Right atrium auricular region (tissue), 2 donors: ENCODE measurements around the gene RNF220. TPM values are rescaled to one million over a fixed set of nuclear protein-coding genes. Genes with fewer than 3 reads are reported as not detected.

Experiments used
- DNase-seq: peaks from one replicate; pipeline ENCODE4 v3.0.0-alpha.2; 2019; ENCODE audit warnings: low spot score
- H3K27ac ChIP-seq, 2 donors: fragments of 200-600 bp; sonication (generic); 1 replicate in 1 of 2; 2 replicates in 1 of 2; pipeline ENCODE4 v1.5.1; 2016 to 2019
- H3K27me3 ChIP-seq, 2 donors: fragments of 200-600 bp; sonication (generic); one replicate each; pipeline versions ENCODE4 v1.5.1 to v1.6.0; 2017 to 2019
- H3K36me3 ChIP-seq: fragments of 200-600 bp; sonication (generic); one replicate; pipeline ENCODE4 v1.5.1; 2016
- H3K4me1 ChIP-seq, 2 donors: fragments of 200-600 bp; sonication (generic); one replicate each; pipeline versions ENCODE4 v1.5.1 to v1.6.0; 2017 to 2019
- H3K4me3 ChIP-seq, 2 donors: fragments of 200-600 bp; sonication (generic); 1 replicate in 1 of 2; 2 replicates in 1 of 2; pipeline ENCODE4 v1.5.1; 2017 to 2019; ENCODE audit warnings: mild to moderate bottlenecking in 1 of 2, moderate library complexity in 1 of 2
- H3K9me3 ChIP-seq, 2 donors: fragments of 200-600 bp; sonication (generic); one replicate each; pipeline ENCODE4 v1.5.1; 2019
- total RNA-seq, 2 donors: library from RNA; depleted of rRNA; stranded (reverse); fragments of >200 nt; gene quantifications; one replicate each; pipeline ENCODE4 v1.1.0, GENCODE V29; 2016
- TF ChIP-seq, protein P1 (sequence below), 2 donors: fragments of 200-600 bp; sonication (generic); IDR thresholded peaks; one replicate each; pipeline ENCODE4 v1.5.1; 2019; ENCODE audit warnings: antibody characterized with exemption in 2 of 2

RNF220 gene
- total RNA-seq, 2 donors from 2014 or later: 76.1 to 91.6 TPM

DNA sequence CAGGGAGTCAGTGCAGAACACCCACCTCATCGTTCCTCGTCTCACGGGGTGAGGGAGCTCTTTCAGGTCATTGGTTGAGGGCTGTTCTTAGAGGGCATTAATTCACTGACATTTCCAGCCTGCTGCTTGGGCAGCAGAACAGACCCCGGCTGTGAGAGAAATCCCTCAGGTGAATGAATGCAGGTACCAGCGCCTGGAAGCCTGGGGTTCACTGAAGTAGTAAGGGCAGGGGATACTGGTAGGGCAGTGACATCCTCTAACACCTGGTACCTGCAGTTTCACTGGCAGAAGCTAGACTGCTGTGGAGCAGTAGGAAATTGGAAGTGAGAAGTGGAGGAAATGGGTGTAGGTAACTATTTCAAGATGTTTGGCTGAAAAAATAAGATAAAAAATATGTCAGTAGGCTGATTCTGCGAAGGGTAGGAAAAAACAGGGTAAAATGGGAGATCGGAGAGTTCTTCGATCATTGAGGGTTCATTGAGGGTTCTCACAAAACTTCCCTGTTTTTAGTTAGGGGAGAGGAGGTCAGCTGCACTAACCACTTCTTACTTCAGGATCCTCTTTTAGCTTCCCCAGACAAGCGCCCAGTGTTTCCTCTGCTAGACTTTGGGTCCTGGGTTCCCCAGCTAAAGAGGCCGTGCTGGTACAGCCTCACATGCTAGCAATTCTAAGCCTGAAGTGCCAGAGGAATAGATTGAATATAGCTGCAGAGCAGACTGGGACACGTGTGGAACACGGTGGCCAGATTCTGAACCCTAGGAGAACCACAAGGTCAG is 55.2 kb downstream of the RNF220 start:
- Histone ChIP-seq H3K9me3 (peaks cover 0 to 8% of the 10 kb centered on the region in 2 donors), H3K4me3 (no peak overlapping the region), H3K36me3 (no peaks in the 10 kb centered on the region), H3K27ac (no peak overlapping the region), H3K27me3 (no peaks in the 10 kb centered on the region), H3K4me1 (no peaks in the 10 kb centered on the region)
- no peak for DNase-seq
- TF ChIP-seq, protein P1, sequence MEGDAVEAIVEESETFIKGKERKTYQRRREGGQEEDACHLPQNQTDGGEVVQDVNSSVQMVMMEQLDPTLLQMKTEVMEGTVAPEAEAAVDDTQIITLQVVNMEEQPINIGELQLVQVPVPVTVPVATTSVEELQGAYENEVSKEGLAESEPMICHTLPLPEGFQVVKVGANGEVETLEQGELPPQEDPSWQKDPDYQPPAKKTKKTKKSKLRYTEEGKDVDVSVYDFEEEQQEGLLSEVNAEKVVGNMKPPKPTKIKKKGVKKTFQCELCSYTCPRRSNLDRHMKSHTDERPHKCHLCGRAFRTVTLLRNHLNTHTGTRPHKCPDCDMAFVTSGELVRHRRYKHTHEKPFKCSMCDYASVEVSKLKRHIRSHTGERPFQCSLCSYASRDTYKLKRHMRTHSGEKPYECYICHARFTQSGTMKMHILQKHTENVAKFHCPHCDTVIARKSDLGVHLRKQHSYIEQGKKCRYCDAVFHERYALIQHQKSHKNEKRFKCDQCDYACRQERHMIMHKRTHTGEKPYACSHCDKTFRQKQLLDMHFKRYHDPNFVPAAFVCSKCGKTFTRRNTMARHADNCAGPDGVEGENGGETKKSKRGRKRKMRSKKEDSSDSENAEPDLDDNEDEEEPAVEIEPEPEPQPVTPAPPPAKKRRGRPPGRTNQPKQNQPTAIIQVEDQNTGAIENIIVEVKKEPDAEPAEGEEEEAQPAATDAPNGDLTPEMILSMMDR (IDR thresholded peaks at IDR 0.05): no peak

DNA sequence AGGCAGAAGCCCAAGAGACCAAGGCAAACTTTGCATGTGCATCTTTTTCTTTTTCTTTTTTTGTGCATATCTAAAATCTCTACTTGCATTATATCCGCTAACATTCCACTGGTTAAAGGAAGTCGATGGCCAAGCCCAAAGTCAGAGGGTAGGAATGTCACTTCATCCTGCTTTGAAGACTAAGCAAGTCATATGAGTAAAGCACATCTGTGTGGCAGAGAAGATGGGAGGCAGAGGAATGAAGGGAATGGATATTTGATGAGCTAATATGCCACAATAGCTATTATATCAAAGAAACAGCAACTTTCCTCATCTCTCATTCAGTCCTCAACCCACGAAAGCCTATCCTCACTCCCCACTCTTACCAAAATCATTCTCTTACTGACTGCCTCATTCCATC is 59.3 kb downstream of the RNF220 start:
- Histone ChIP-seq H3K4me3 (no peak overlapping the region), H3K27me3 (no peaks in the 10 kb centered on the region), H3K9me3 (peaks cover 0 to 8% of the 10 kb centered on the region in 2 donors), H3K4me1 (no peaks in the 10 kb centered on the region), H3K27ac (no peak overlapping the region), H3K36me3 (no peaks in the 10 kb centered on the region)
- TF ChIP-seq, protein P1 (IDR thresholded peaks at IDR 0.05): no peak
- DNase-seq: no peak

DNA sequence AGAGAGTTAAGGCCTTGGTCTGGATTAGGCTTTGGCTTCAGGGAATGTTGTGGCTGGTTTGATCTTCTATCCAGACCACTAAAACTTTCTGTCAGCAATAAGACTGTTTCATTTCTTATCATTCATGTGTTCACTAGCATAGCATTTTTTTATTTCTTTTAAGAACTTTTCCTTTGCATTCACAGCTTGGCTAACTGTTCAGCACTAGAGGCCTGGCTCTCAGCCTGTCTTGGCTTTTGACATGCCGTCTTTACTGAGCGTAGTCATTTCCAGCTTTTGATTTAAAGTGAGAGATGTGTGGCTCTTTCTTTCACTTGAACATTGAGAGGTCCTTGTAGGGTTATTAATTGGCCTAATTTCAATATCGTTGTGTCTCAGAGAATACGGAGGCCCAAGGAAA is 62.5 kb downstream of the RNF220 start:
- Histone ChIP-seq H3K4me1 (no peaks in the 10 kb centered on the region), H3K4me3 (no peak overlapping the region), H3K9me3 (peaks cover 0 to 8% of the 10 kb centered on the region in 2 donors), H3K36me3 (no peaks in the 10 kb centered on the region), H3K27me3 (no peaks in the 10 kb centered on the region), H3K27ac (no peak overlapping the region)
- no peak for DNase-seq
- TF ChIP-seq, protein P1 (IDR thresholded peaks at IDR 0.05): no peak

DNA sequence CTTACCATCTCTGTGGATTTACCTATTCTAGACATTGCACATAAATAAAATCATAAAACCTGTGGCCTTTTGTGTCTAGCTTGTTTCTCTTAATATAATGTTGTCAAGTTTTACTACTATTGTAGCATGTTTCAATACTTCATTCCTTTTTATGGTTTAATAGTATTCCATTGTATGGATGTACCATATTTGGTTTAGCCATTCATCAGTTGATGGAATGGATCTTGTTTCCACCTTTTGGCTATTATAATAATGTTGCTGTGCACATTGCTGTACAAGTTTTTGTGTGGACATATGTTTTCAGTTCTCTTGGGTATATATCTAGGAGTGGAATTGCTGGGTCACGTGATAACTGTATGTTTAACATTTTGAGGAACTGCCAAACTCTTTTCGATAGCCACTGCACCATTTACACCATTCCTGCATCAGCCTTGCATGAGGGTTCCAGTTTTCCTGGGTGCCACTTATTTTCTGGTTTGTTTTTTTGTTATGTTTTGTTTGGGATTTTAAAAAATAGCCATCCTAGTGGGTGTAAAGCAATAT is 66.9 kb downstream of the RNF220 start:
- Histone ChIP-seq H3K36me3 (no peaks in the 10 kb centered on the region), H3K4me3 (no peak overlapping the region), H3K27me3 (no peaks in the 10 kb centered on the region), H3K9me3 (no peaks in the 10 kb centered on the region), H3K27ac (no peak overlapping the region), H3K4me1 (no peaks in the 10 kb centered on the region)
- TF ChIP-seq, protein P1 (IDR thresholded peaks at IDR 0.05): no peak
- no peak for DNase-seq

DNA sequence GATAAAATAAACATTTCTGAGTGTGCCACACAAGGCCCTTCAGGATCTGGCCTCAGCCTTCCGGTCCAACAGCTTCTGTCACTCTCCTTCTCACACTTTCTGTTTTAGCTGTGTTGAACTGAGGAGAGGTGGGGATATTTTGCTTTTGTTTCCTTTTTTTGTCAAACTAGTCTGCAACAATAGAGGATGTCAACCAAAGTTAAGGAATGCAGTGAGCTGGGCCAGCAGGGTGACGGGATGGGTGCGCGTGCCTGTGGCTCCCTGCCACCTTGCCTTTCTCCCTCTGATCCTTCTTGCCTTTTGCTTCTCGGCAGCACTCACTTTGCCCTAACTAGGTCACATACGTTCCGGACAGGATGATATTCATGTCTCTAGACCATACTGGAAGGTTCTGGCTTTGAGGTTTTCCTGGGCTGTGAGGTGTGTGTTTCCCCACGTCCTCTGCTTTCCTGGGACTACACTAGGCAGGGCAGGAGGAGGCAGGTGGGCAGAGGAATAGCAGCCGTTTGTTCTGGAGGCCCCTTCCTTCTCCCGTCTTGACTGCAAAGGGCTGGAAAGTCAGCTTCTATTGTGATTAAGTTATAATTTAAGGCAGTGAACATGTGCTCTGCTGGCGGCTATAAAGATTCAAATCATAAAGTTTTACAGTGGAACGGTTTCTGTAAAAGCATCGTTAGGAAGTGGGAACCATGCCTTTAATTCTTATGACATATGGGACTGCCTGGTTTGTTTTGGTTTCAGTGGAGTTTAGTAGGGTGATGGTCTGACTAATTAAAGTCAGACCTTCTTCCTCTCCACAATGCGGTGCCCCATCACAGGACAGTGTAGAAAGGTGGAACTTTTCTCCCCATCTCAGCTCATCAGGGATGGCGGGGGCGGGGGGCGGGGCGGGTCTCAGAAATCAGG is 67.8 kb downstream of the RNF220 start:
- TF ChIP-seq, protein P1 (IDR thresholded peaks at IDR 0.05): no peak
- H3K36me3 ChIP-seq: no peaks in the 10 kb centered on the region
- no peak overlapping the region for H3K4me3 ChIP-seq
- H3K27me3 ChIP-seq: no peaks in the 10 kb centered on the region
- no peak overlapping the region for H3K27ac ChIP-seq
- H3K4me1 ChIP-seq: no peaks in the 10 kb centered on the region
- DNase-seq: no peak
- H3K9me3 ChIP-seq: no peaks in the 10 kb centered on the region
